ENCODE data around the gene ADAMTS13. TPM values are rescaled to one million over a fixed set of nuclear protein-coding genes. Genes with fewer than 3 reads are reported as not detected.
A peak's percentile ranks its signal among the peaks of the same experiment; 100 is the strongest.

The ADAMTS13 gene
- total RNA-seq, 4 donors from 2014 or later: 0.94 to 2.7 (median 2.1) TPM

DNA sequence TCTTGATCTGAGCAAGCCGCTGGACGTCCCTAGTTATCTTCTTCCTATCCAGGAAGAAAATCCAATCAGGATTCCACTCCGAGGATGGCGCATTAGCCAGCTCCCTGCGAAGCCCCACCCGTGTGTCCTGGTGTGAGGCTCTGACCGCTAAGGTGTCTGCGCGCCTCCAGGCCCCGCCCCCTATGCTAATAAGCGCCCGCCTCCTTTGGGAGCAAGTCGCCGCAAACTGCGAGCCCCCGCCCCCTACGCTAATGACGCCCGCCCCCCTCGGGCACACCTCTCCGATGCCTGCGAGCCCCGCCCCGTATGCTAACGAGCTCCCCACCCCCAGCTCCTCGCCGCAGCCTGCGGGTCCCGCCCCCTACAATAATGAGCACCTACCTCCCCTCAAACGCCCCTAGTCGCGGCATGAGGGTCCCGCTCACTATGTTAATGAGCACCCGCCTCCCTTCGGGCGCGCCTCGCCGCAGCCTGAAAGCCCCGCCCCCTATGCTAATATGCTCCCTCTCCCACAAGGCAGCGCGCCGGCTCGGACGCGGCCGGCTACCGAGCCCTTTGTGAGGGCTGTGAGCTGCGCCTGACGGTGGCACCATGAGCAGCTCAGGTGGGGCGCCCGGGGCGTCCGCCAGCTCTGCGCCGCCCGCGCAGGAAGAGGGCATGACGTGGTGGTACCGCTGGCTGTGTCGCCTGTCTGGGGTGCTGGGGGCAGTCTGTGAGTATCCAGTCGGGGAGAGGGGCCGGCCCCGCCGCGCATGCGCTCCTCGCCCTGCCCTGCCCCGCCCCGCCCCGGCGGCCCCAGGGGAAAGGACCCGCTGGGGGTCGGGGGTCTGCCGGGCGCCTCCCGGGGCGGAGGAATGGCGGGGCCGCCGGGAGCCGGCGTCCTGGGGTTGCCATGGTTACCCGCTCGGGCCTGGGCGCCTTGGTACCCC is 37.6 kb downstream of the ADAMTS13 start, which contains the start of gene CACFD1:
CACFD1 (plus strand) TSS at position 503 of the 929 bp plus-strand sequence; CDS start at position 592, 89 bp downstream.
- Histone ChIP-seq H3K4me1 (peaks cover 0 to 28% (median 4%) of the 10 kb centered on the region in 3 donors), H3K27ac (peak within 1 kb of the TSS; percentile 83 to 97 (median 93)), H3K4me3 (peak within 1 kb of the TSS; percentile 76 to 90), H3K36me3 (peaks cover 0 to 16% of the 10 kb centered on the region in 2 donors), H3K9me3 (no peaks in the 10 kb centered on the region), H3K27me3 (no peaks in the 10 kb centered on the region)
- 0% methylated on average over 2 of the region's 86 CpGs; no CpG with 5 or more reads in 1 of the 2 donors for WGBS, 2 donors (ENCODE audit: low coverage in 1 of 2)
- peak; percentile 75 to 76 for TF ChIP-seq POLR2A (IDR thresholded peaks at IDR 0.05)
- TF ChIP-seq EP300 (IDR thresholded peaks at IDR 0.05): no peak
- peak; percentile 73 for TF ChIP-seq POLR2AphosphoS5 (IDR thresholded peaks at IDR 0.05)
- TF ChIP-seq, protein P1, sequence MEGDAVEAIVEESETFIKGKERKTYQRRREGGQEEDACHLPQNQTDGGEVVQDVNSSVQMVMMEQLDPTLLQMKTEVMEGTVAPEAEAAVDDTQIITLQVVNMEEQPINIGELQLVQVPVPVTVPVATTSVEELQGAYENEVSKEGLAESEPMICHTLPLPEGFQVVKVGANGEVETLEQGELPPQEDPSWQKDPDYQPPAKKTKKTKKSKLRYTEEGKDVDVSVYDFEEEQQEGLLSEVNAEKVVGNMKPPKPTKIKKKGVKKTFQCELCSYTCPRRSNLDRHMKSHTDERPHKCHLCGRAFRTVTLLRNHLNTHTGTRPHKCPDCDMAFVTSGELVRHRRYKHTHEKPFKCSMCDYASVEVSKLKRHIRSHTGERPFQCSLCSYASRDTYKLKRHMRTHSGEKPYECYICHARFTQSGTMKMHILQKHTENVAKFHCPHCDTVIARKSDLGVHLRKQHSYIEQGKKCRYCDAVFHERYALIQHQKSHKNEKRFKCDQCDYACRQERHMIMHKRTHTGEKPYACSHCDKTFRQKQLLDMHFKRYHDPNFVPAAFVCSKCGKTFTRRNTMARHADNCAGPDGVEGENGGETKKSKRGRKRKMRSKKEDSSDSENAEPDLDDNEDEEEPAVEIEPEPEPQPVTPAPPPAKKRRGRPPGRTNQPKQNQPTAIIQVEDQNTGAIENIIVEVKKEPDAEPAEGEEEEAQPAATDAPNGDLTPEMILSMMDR (IDR thresholded peaks at IDR 0.05): peak in 1 of 4 experiments; percentile 6
- peak; percentile 93 for ATAC-seq

DNA sequence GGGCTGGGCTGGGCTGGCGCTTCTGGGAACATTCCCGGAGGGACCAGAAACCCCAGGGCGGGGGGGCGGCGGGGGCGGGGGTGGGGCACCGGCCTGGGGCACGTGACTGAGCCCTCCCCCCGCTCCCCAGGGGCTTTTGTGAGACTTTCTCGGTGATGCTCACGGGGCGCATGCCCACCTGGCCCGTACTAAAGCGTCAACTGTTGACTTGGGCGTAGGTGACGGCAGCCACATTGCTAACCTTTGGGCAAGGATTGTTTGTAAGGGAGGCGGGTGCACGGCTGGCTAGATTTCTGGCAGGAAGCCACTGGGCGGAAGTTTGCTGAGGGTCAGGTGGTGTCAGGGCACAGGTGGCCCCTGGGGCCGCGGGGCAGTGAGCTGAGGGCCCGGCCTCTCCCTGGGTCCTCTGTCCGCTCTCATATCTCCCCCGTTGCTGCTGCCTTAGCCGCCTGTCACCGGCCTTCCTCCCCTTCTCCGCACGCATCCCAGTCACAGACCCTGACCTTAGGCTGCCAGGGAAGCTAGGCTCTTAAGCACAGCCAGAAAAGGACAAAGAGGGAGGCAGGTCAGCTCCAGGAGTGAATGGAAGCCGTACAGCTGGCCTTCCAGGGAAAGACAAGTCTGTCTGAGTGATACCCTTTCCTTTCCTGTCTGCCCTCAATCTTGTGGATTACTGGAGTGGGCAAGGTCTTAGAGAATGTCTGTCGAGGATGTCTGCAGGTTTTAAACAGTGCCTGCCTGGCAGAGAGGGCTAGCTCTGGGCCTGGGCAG is 38.4 kb downstream of the ADAMTS13 start:
- WGBS, 2 donors (ENCODE audit: low coverage in 1 of 2): 16 to 39% methylated on average over 5 to 7 of the region's 30 CpGs
- TF ChIP-seq POLR2AphosphoS5 (IDR thresholded peaks at IDR 0.05): peak; percentile 10
- no peak for TF ChIP-seq EP300 (IDR thresholded peaks at IDR 0.05)
- peak; percentile 35 for ATAC-seq

DNA sequence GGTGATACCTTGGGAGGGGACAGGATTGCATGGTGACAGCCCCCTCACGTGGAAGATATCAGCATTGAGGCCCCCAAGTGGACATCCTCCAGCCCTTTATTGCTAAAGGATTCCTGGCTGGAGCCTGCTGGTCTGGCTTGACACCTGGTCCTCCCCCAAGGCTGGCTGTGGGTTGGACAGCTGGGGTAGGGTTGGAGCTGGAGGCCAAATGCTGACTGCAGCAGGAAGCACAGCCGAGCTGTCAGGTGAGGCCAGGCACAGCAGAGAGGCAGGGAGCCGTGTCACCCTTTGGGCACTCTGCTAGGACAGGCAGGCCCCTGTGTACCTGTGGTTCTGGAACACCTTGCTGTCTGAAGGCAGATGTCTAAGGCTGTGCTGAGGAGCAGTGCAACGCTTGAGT is 39.8 kb downstream of the ADAMTS13 start:
- no peaks in the 10 kb centered on the region for H3K9me3 ChIP-seq
- H3K27me3 ChIP-seq: no peaks in the 10 kb centered on the region
- H3K4me3 ChIP-seq: no peak overlapping the region
- H3K4me1 ChIP-seq: peaks cover 0 to 28% (median 4%) of the 10 kb centered on the region in 3 donors
- WGBS, 2 donors (ENCODE audit: low coverage in 1 of 2): 83% methylated on average over 1 of the region's 4 CpGs; no CpG with 5 or more reads in 1 of the 2 donors
- peaks cover 0 to 31% of the 10 kb centered on the region in 2 donors for H3K36me3 ChIP-seq
- ATAC-seq: no peak
- H3K27ac ChIP-seq: no peak overlapping the region
- no peak for TF ChIP-seq POLR2A (IDR thresholded peaks at IDR 0.05)
- TF ChIP-seq, protein P1 (IDR thresholded peaks at IDR 0.05): no peak
- no peak for TF ChIP-seq EP300 (IDR thresholded peaks at IDR 0.05)

More for the DNA sequence above, 38.4 kb downstream of the ADAMTS13 start:
- H3K4me3 ChIP-seq: peak overlapping the region; percentile 76 to 90
- no peaks in the 10 kb centered on the region for H3K9me3 ChIP-seq
- peaks cover 0 to 24% of the 10 kb centered on the region in 2 donors for H3K36me3 ChIP-seq
- H3K4me1 ChIP-seq: peaks cover 0 to 28% (median 4%) of the 10 kb centered on the region in 3 donors
- H3K27me3 ChIP-seq: no peaks in the 10 kb centered on the region
- peak overlapping the region; percentile 83 to 97 (median 93) for H3K27ac ChIP-seq

DNA sequence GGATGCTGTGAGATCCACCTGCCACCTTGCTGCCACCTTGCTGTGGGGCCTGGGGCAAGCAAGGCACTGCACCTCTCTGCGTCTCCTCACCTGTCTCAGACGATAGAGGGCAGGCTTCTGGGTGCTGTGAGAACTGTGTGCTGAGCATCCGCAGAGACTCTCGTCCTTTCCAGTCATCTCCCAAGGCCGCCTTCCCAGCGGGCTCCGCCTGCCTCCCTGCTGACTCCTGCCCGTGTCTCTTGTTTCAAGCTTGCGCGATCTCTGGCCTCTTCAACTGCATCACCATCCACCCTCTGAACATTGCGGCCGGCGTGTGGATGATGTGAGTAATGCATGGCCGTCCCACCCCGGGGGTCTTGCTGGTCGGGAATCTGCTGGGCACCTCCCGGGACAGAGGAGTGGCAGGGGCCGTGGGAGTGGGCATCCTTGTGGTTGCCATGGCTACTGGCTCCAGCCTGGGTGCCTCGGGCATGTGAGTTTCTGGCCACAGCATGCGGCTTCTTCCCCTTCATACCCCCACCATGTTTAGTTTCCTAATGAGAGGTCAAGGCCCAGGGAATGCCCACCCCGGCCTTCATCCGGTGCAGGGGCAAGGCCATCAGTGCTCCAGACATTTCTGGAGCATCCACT is 41.2 kb downstream of the ADAMTS13 start:
- no peak for ATAC-seq
- Histone ChIP-seq H3K27ac (no peak overlapping the region), H3K4me1 (peaks cover 0 to 28% (median 4%) of the 10 kb centered on the region in 3 donors), H3K27me3 (no peaks in the 10 kb centered on the region), H3K4me3 (no peak overlapping the region), H3K36me3 (peaks cover 0 to 44% of the 10 kb centered on the region in 2 donors), H3K9me3 (no peaks in the 10 kb centered on the region)
- TF ChIP-seq EP300 (IDR thresholded peaks at IDR 0.05) (no peak), POLR2A (IDR thresholded peaks at IDR 0.05) (no peak), POLR2AphosphoS5 (IDR thresholded peaks at IDR 0.05) (no peak)
- TF ChIP-seq, protein P1 (IDR thresholded peaks at IDR 0.05): no peak
- WGBS, 2 donors (ENCODE audit: low coverage in 1 of 2): 81 to 91% methylated on average over 3 to 4 of the region's 22 CpGs

Measured in gastroesophageal sphincter (tissue), 4 donors.